RWPE2 (cell line): ENCODE data around the gene ESPN.

Experiments
- ATAC-seq: fragments of 200-7000 bp; cut with Tn5 transposase; 3 replicates; pipeline ENCODE4 v1.9.1; 2021; ENCODE audit warnings: low read depth
- DNase-seq: peaks from one replicate; pipeline ENCODE4 v3.0.0-alpha.2; 2020; ENCODE audit warnings: low spot score
- H3K27ac ChIP-seq: fragments of 450-650 bp; 2 replicates; pipeline ENCODE4 v1.5.1; 2017; ENCODE audit warnings: mild to moderate bottlenecking; ENCODE audit not compliant: poor library complexity, severe bottlenecking
- H3K27me3 ChIP-seq: fragments of 250-450 bp; sonication (Bioruptor Pico); 2 replicates; pipeline ENCODE4 v1.5.1; 2021; ENCODE audit warnings: mild to moderate bottlenecking, moderate library complexity; ENCODE audit not compliant: insufficient read depth, poor library complexity, severe bottlenecking
- H3K36me3 ChIP-seq: fragments of 250-450 bp; sonication (Bioruptor Pico); 2 replicates; pipeline ENCODE4 v1.5.1; 2020; ENCODE audit warnings: low read depth, mild to moderate bottlenecking, moderate library complexity
- H3K4me1 ChIP-seq: fragments of 250-450 bp; sonication (Bioruptor Pico); 2 replicates; pipeline ENCODE4 v1.5.1; 2021; ENCODE audit warnings: mild to moderate bottlenecking, moderate library complexity; ENCODE audit not compliant: insufficient read depth, poor library complexity, severe bottlenecking
- H3K4me3 ChIP-seq: fragments of 250-450 bp; sonication (Bioruptor Pico); 2 replicates; pipeline ENCODE4 v1.5.1; 2021; ENCODE audit warnings: mild to moderate bottlenecking, moderate library complexity; ENCODE audit not compliant: severe bottlenecking
- H3K9me3 ChIP-seq: fragments of 250-450 bp; sonication (Bioruptor Pico); 2 replicates; pipeline ENCODE4 v1.5.1; 2021; ENCODE audit warnings: mild to moderate bottlenecking, moderate library complexity; ENCODE audit not compliant: severe bottlenecking
- TF ChIP-seq, protein P1 (sequence below): fragments of 450-650 bp; IDR thresholded peaks from one replicate; pipeline ENCODE4 v1.5.1; 2017; ENCODE audit warnings: mild to moderate bottlenecking, moderate library complexity; ENCODE audit not compliant: poor library complexity, severe bottlenecking

Gene ESPN

DNA sequence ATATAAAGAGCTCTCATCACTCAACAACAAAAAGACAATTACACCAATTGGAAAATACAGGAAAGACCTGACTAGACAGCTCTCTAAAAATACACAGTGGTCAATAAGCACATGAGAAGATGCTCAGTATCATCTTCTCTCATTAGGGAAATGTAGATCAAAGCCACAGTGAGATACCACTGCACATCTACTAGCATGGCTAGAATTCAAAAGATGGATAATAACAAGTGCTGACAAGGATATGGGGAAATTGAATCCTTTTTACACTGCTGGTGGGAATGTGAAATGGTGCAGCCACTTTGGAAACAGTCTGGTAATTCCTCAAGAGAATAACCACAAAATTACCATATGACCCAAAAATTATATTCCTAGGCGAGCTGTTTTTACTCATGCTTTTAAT is 40.4 kb upstream of the ESPN start:
- Histone ChIP-seq H3K36me3 (peaks cover 10% of the 10 kb centered on the region), H3K4me3 (no peak overlapping the region), H3K27ac (peak overlapping the region; percentile 93), H3K4me1 (peaks cover 19% of the 10 kb centered on the region), H3K9me3 (peaks cover 7% of the 10 kb centered on the region), H3K27me3 (no peaks in the 10 kb centered on the region)
- TF ChIP-seq, protein P1, sequence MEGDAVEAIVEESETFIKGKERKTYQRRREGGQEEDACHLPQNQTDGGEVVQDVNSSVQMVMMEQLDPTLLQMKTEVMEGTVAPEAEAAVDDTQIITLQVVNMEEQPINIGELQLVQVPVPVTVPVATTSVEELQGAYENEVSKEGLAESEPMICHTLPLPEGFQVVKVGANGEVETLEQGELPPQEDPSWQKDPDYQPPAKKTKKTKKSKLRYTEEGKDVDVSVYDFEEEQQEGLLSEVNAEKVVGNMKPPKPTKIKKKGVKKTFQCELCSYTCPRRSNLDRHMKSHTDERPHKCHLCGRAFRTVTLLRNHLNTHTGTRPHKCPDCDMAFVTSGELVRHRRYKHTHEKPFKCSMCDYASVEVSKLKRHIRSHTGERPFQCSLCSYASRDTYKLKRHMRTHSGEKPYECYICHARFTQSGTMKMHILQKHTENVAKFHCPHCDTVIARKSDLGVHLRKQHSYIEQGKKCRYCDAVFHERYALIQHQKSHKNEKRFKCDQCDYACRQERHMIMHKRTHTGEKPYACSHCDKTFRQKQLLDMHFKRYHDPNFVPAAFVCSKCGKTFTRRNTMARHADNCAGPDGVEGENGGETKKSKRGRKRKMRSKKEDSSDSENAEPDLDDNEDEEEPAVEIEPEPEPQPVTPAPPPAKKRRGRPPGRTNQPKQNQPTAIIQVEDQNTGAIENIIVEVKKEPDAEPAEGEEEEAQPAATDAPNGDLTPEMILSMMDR = no peak
- DNase-seq = no peak
- no peak for ATAC-seq

DNA sequence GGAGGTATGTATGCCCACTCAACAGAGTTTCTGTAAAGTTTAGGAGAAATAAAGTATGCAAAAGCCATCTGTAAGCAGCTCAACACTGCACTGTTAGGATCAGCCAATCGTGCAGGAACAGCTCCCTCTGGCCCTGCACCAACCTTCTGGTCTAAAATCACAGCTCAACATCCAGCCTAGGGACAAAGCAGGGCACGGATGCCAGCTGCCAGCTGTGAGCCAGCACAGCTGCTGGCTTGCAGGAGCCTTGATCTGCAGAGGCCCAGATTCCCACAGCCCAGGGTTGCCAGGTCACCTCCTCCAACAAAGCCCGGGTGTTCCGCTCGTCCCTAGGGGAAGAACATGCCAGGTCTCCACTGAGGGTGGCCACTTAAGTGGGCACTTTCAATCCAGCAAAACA is 39.6 kb upstream of the ESPN start:
- DNase-seq (no peak), ATAC-seq (peak; percentile 5)
- Histone ChIP-seq H3K27me3 (no peaks in the 10 kb centered on the region), H3K36me3 (peaks cover 7% of the 10 kb centered on the region), H3K4me1 (peaks cover 19% of the 10 kb centered on the region), H3K27ac (peak overlapping the region; percentile 93), H3K4me3 (peak overlapping the region; percentile 44), H3K9me3 (peaks cover 5% of the 10 kb centered on the region)
- TF ChIP-seq, protein P1 = no peak

DNA sequence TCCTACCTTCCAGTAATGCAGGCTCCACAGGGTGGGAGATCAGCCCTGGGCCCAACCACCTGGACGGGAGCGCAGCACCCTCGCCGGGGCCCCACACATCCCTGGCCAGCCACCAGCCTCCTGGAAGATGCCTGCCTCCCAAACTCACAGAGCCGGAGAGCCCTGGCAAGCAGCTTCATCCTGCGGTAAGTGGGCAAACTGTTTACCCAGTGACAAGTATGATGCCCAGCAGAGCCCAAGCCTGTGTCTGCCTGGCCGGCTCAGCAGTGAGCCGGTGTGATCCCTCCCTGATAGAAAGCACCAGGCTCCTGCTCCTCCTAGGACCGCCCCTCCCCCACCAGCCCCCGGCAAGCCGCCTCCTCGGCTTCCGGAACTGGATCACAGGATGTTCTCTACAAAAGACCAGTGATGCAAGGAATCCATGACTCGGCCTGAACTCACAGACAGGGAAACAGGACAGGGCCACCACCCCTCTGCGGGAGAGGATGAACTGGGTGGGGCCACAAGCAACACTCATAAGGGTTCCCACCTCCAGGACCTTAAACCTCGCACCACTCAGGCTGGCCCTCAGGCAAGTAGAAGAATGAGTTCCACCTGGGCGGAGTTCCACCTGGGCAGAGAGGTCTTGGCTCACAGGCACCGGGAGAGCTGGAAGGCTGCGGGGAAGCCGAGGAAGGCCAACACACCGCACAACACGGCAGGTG is 38.9 kb upstream of the ESPN start:
- Histone ChIP-seq H3K36me3 (peaks cover 4% of the 10 kb centered on the region; the same call in 1 of the 2 replicates), H3K27me3 (no peaks in the 10 kb centered on the region), H3K27ac (peak overlapping the region; percentile 93), H3K9me3 (peaks cover 2% of the 10 kb centered on the region), H3K4me3 (peak overlapping the region; percentile 44), H3K4me1 (peaks cover 19% of the 10 kb centered on the region)
- DNase-seq (peak; percentile 98), ATAC-seq (peak; percentile 95)
- TF ChIP-seq, protein P1 = no peak

DNA sequence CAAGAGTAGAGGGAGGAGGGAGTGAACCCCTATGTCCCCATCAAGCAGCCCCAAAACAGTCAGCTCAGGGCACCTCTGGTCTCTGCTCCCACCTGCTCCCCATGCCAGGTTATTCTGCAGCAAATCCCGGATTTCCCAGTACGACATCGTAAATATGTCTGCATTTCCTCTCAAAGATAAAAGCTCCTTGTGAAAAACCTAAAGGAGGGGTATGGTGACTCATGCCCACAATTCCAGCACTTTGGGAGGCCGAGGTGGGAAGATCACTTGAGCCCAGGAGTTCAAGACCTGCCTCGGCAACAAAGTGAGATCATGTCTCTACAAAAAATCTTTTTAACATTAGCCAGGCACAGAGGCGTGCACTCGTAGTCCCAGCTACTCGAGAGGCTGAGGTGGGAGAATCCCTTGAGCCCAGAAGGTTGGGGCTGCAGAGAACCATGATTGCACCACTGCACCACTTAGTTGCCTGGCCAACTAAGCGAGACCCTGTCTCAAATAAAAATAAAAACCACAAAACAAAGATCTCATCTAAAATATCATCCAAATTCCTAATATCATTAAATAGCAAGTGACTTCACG is 38.1 kb upstream of the ESPN start:
- H3K9me3 ChIP-seq = peaks cover 2% of the 10 kb centered on the region
- DNase-seq (no peak), ATAC-seq (peak; percentile 4)
- H3K36me3 ChIP-seq = peaks cover 4% of the 10 kb centered on the region; the same call in 1 of the 2 replicates
- peaks cover 13% of the 10 kb centered on the region for H3K4me1 ChIP-seq
- TF ChIP-seq, protein P1 = no peak
- peak overlapping the region; percentile 93 for H3K27ac ChIP-seq
- peak overlapping the region; percentile 44 for H3K4me3 ChIP-seq
- H3K27me3 ChIP-seq = no peaks in the 10 kb centered on the region

DNA sequence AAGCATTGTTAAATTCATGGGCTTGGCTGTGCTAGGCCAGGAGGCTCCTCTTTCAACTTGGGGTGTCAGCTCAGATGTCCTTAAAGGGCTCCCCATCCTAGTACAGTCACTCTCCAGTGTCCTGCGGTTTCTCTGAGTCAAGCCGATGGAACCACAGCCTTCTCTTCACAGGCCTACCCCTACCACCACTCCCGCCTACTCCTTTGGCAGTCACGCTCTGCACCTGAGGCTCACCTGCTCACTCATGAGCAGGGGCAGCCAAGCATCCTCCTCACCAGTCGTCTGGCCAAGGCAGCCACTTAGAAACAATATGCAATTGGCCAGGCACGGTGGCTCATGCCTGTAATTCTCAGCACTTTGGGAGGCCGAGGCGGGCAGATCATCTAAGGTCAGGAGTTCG is 34.6 kb upstream of the ESPN start:
- no peaks in the 10 kb centered on the region for H3K27me3 ChIP-seq
- H3K4me3 ChIP-seq = no peak overlapping the region
- H3K4me1 ChIP-seq = peaks cover 13% of the 10 kb centered on the region
- H3K9me3 ChIP-seq = no peaks in the 10 kb centered on the region
- TF ChIP-seq, protein P1 = no peak
- H3K27ac ChIP-seq = no peak overlapping the region
- H3K36me3 ChIP-seq = no peaks in the 10 kb centered on the region
- DNase-seq (no peak), ATAC-seq (no peak)
